ENCODE measurements around the gene CDON. TPM values are rescaled to one million over a fixed set of nuclear protein-coding genes. Genes with fewer than 3 reads are reported as not detected.

The CDON gene
- total and polyA plus RNA-seq, 8 donors = 0.31 to 80.8 (median 21.2) TPM

- no peaks in the 10 kb centered on the region for H3K27me3 ChIP-seq
- H3K4me1 ChIP-seq = peaks cover 0 to 6% (median 2%) of the 10 kb centered on the region in 4 donors
- H3K4me3 ChIP-seq = no peak overlapping the region
- WGBS, 5 donors = 85 to 87% (median 86%) methylated on average over 4 of the region's 4 CpGs
- intact Hi-C loops (cut with DNase I; ENCODE audit: low total_unique reads) = no loop called here
- no peak for TF ChIP-seq EP300 (IDR thresholded peaks at IDR 0.05)
- H3K9me3 ChIP-seq = no peaks in the 10 kb centered on the region
- DNase-seq = no peak
- no peak overlapping the region for H3K27ac ChIP-seq
- H3K36me3 ChIP-seq = peaks cover 0 to 16% (median 3%) of the 10 kb centered on the region in 4 donors
These were observed 50.9 kb downstream of the CDON start for GRCh38 chr11:126011754-126012153.

- Histone ChIP-seq H3K36me3 (peaks cover 0 to 11% (median under 1%) of the 10 kb centered on the region in 4 donors), H3K27ac (no peak overlapping the region), H3K9me3 (no peaks in the 10 kb centered on the region), H3K27me3 (no peaks in the 10 kb centered on the region), H3K4me1 (peaks cover 0 to 6% (median 2%) of the 10 kb centered on the region in 4 donors), H3K4me3 (no peak overlapping the region)
- TF ChIP-seq POLR2A (IDR thresholded peaks at IDR 0.05) = no peak
- TF ChIP-seq EP300 (IDR thresholded peaks at IDR 0.05) = no peak
- no peak for TF ChIP-seq CTCF (IDR thresholded peaks at IDR 0.05)
- TF ChIP-seq POLR2AphosphoS5 (IDR thresholded peaks at IDR 0.05) = no peak
- intact Hi-C loops (cut with DNase I; ENCODE audit: low total_unique reads) = no loop called here
- WGBS, 5 donors = 56 to 67% (median 60%) methylated on average over 3 of the region's 3 CpGs
- no peak for DNase-seq
These were observed 51.4 kb downstream of the CDON start for GRCh38 chr11:126011265-126011664.

- TF ChIP-seq CTCF (IDR thresholded peaks at IDR 0.05) = no peak
- TF ChIP-seq POLR2AphosphoS5 (IDR thresholded peaks at IDR 0.05) = no peak
- TF ChIP-seq POLR2A (IDR thresholded peaks at IDR 0.05) = no peak
- intact Hi-C loops (cut with DNase I; ENCODE audit: low total_unique reads) = no loop called here
- WGBS, 5 donors = 78 to 92% (median 90%) methylated on average over 8 of the region's 8 CpGs
- Histone ChIP-seq H3K27me3 (no peaks in the 10 kb centered on the region), H3K4me3 (no peak overlapping the region), H3K9me3 (no peaks in the 10 kb centered on the region), H3K27ac (no peak overlapping the region), H3K36me3 (peaks cover 0 to 22% (median 1%) of the 10 kb centered on the region in 4 donors), H3K4me1 (peaks cover 0 to 6% (median 2%) of the 10 kb centered on the region in 4 donors)
- DNase-seq = no peak
These were observed 53.7 kb downstream of the CDON start for GRCh38 chr11:126008956-126009355.

GRCh38 chr11:126007238-126007637 lies 55.4 kb downstream of the CDON start:
- WGBS, 5 donors = 37 to 56% (median 42%) methylated on average over 3 of the region's 3 CpGs
- H3K27me3 ChIP-seq = no peaks in the 10 kb centered on the region
- peak in 1 of 2 donors; percentile 33 for DNase-seq
- H3K9me3 ChIP-seq = no peaks in the 10 kb centered on the region
- peaks cover 0 to 38% (median 3%) of the 10 kb centered on the region in 4 donors for H3K36me3 ChIP-seq
- peaks cover 0 to 6% (median 2%) of the 10 kb centered on the region in 4 donors for H3K4me1 ChIP-seq
- TF ChIP-seq EP300 (IDR thresholded peaks at IDR 0.05) (no peak), POLR2A (IDR thresholded peaks at IDR 0.05) (no peak), CTCF (IDR thresholded peaks at IDR 0.05) (no peak), POLR2AphosphoS5 (IDR thresholded peaks at IDR 0.05) (no peak)
- no peak overlapping the region for H3K4me3 ChIP-seq
- intact Hi-C loops (cut with DNase I; ENCODE audit: low total_unique reads) = no loop called here
- no peak overlapping the region for H3K27ac ChIP-seq

- no peak overlapping the region for H3K4me3 ChIP-seq
- no peaks in the 10 kb centered on the region for H3K9me3 ChIP-seq
- no peak overlapping the region for H3K27ac ChIP-seq
- intact Hi-C loops (cut with DNase I; ENCODE audit: low total_unique reads) = no loop called here
- peaks cover 0 to 46% (median 3%) of the 10 kb centered on the region in 4 donors for H3K36me3 ChIP-seq
- TF ChIP-seq CTCF (IDR thresholded peaks at IDR 0.05) (no peak), POLR2AphosphoS5 (IDR thresholded peaks at IDR 0.05) (no peak), POLR2A (IDR thresholded peaks at IDR 0.05) (no peak), EP300 (IDR thresholded peaks at IDR 0.05) (no peak)
- no peak for DNase-seq
- no peaks in the 10 kb centered on the region for H3K27me3 ChIP-seq
- WGBS, 5 donors = 77 to 90% (median 85%) methylated on average over 4 of the region's 4 CpGs
- peaks cover 0 to 6% (median 2%) of the 10 kb centered on the region in 4 donors for H3K4me1 ChIP-seq
These were observed 56.6 kb downstream of the CDON start for GRCh38 chr11:126006068-126006467.
